Activated CD4-positive, alpha-beta T cell treated with anti-CD3 and anti-CD28 coated beads, Interleukin-10, Interleukin-2, amounts not matched to agents 100 ng/mL and 50 ng/mL, durations not matched to agents 16 hours and 8 hours (primary cell): Measurements from ENCODE around the gene GGNBP2.

ENCODE experiments used
- DNase-seq: peaks from one replicate; pipeline ENCODE4 v3.0.0-alpha.2; 2020

GGNBP2 gene

DNA sequence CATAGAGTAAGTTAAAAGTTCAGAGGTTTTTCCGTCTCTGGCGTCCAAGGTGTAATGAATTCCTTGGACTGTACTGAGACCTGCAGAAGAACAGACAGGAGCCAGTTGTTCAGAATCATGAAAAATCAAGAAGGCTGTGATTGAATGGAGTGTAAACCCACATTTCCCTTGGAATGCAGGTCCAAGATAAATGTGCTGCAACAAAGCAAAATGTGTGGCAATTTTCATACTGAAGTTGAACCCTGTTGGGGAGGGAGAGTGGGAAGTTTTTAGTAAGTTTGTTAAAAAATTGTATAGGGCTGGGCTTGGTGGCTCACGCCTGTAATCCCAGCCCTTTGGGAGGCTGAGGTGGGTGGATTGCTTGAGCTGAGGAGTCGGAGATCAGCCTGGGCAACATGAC is 21.4 kb downstream of the GGNBP2 start:
- no peak for DNase-seq

- no peak for DNase-seq
Observed at GRCh38 chr17:36575028-36575427, 30.3 kb downstream of the GGNBP2 start.

DNA sequence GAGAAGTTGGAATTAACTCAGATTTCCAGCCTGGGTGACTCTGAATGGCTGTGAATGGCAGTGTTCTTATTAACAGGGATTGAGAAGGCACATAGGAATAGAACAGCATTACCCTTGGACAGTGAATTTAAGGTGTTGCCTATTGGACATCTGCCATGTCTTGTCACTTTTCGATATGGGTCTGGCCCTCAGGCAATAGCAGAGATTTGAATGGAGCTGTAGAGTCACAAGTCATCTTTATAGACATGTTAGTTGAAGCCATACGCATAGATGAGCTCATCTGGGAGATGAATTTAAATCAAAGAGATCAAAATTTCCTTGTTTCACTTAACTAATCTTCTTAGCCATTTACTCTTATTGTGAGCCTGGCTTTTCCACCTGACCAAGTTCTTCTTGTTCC is 32.1 kb downstream of the GGNBP2 start:
- DNase-seq = no peak

- DNase-seq = no peak
Observed at GRCh38 chr17:36578671-36579070, 34.0 kb downstream of the GGNBP2 start.

- DNase-seq = no peak
Observed at GRCh38 chr17:36583787-36584186, 39.1 kb downstream of the GGNBP2 start.

DNA sequence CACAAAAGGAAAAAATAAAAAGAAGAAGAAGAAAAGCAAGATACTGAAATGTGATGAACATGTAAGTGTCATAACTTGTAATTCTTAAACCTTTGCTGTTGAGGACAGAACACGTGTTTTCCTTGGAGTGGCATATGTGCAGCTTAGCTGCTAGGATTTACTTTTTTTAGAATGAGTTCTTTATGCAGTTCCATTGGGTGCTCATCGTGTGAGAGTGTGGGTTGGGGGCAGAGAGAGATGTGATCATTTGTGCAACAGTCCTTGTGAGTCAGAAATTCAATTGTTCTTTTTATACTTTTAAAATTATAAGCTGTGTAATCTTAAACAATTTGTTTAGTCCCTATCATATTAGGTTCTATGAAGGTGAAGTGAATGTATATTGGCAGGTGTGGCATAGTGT is 41.4 kb downstream of the GGNBP2 start:
- no peak for DNase-seq

DNA sequence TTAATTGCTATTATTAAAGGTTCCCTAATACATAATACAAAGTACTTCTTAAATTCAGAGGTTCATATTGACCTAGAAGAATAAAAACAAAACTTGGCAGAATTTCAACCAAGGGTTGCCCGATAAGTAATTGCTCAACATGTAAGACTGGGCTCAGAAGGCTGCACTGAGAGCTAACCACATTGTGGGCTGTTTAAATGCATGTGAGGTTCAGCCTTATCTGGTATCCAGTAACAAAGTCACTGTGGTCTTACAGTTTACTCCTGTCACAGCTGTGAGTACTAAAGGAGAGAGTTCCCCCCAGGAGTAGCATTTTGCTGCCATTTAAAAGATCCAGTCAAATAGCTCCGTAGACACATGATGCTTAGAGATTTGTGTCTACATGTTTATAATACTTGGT is 45.4 kb downstream of the GGNBP2 start:
- peak; percentile 35 for DNase-seq

GRCh38 chr17:36591434-36592315 is 47.0 kb downstream of the GGNBP2 start, which contains the start of gene DHRS11:
Gene DHRS11, plus strand, starts transcription at chr17:36591879. Its CDS starts 131 bp downstream, at chr17:36592010.
- DNase-seq = peak; percentile 88

DNA sequence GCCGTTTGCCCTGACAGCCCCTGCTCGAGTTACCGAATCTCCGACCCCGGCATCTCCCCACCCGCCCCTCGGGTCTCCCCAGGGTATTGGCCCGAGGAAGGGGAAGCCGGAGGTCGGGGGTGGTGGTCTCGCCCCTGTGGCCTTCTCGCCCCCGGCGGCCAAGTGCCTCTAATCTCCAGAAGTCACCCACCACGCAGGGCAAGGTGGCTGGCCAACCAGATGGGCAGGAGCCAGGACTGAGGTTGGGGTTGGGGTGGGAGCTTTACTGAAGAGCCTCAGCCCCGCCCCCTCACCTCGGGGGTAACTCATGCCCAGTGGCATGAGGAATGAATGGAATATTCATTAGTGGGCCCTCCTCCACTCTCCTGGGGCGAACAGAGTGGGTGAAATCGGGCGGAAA is 47.6 kb downstream of the GGNBP2 start:
- peak; percentile 5 for DNase-seq

DNA sequence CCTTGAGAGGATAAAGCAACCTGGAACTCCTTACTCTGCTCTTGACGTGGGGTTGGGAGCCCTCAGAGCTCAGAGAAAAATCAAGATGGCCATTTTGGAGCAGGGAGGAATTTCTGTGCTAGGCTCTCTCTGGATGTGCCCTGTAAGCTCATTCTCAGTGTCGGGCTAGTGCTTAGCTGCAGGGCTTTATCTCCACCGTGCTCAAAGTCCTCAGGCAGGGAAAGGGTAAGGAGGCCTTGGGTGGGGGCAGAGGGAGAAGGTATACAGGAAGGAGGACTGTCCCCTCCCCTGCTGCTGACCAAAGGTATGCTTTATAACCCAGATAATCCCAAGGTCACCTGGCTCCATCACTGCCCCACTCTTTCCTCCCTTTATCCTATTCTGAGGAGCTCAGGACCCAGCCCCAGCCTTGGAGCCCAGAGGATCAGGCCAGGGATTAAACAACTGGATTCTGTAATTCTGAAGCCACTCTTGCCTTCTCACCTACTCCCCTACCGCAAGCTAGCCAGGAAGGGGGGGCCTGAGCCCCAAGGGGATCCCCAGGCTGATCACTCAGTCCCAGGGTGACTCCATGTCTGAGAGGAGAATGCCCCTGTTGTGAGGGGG is 48.1 kb downstream of the GGNBP2 start:
- no peak for DNase-seq

DNA sequence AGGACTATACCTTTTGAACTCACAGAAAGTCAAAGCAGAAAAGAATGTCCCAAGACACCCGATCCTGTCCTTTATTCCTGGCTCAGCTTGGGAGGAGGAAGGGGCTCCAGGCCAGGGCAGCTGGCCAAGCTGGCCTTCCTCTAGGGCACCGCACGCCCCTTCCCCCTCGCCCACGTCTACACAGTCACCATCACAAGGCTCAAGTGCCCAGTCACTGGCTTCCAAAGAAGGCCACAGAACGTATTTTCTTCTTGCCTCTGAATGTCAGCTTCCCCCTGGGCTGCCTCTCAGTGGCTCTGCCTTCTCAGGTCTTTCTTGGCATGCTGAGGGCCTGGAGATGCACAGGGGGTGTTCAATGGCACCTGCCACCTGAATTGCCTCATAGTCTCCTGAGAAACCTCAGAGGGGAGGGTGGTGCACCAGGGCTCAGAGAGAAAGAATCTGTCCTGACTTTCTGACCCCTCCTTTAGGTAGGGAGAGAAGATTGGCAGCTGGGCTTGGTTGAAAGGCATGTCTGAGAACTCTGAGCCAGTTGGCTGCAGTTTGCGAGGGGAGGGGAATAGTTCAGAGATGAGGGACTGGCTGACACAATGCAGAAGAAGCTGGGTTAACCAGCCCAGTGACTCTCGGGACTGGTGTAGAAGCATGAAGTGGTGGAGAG is 49.1 kb downstream of the GGNBP2 start:
- DNase-seq = no peak

GRCh38 chr17:36594626-36595401 is 50.1 kb downstream of the GGNBP2 start:
- no peak for DNase-seq

GRCh38 chr17:36597226-36597625 is 52.5 kb downstream of the GGNBP2 start:
- DNase-seq = no peak

DNA sequence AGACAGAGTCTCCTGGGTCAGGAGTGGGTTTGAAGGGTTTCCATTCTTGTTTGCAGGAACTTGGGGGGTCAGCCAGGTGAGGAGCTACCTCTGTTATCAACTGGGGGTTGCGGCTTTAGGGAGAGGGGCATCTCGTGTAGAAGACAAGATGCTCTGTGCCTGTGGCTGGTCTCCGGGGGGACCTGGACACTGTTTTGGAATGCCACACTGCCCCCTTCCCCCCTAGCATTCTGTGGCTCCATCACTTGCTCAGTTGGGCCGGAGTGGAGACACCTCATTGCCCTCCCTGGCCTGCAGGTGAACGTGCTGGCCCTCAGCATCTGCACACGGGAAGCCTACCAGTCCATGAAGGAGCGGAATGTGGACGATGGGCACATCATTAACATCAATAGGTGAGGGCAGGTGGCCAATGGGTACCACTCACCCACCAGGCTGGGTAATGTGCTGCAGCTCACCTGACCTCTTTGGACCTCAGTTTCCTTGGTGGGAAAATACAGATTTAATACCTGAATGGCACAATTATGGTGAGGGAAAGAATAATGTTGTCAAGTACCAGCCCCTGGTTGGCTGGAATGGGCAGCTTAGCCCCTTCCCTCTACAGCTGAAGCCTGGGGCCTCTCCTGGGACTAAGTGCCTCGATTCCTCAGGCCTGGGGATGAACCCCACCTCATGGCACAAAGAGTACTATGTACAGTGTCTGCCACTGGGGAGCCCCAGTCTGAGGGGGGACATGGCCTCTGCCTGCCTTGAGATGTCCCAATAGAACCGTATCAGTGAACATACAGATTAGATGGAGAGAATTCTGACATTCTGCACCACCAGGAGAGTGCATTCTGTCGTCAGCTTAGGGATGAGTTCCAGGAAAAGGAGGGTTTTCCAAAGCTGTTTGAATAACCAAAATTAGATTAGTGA is 53.4 kb downstream of the GGNBP2 start:
- no peak for DNase-seq

DNA sequence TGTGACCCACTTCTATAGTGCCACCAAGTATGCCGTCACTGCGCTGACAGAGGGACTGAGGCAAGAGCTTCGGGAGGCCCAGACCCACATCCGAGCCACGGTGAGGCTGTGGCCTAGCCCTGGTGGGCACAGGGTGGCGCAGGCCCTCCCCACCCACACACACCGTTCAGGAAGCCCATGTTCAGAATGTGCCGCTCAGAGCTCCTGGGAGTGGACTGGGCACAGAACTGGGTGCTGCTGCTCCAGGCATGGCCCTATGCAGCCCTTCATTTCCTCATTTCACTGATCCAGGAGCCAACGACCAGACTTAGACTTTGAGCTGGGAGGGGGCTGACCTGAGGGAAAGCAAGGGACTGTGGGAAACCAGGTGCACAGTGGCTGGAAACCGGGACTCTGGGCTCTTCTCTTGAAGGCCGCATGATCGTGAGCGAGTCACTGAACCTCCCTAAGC is 54.3 kb downstream of the GGNBP2 start:
- DNase-seq = no peak

DNA sequence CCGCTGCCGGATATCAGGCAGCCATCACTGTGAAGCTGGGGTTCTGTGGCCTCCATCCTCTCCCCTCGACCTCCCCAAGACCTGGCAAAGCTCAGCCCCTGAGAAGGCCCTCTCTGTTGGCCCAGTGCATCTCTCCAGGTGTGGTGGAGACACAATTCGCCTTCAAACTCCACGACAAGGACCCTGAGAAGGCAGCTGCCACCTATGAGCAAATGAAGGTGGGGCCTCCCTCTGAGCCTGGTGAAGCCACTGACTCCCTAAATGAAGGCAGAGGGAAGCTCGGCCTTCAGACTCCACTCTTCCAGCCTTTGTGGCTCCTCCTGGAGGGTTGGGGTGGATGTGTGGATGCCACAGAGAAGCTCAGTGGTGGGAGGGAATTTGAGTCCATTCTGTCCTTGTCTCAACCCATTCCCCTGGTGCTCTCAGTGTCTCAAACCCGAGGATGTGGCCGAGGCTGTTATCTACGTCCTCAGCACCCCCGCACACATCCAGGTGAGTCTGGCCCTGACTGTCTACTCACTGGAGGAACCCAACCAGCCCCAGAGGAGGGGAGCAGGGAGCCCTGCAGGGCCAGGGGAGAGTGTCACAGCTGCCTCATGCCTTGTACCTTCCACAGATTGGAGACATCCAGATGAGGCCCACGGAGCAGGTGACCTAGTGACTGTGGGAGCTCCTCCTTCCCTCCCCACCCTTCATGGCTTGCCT is 55.0 kb downstream of the GGNBP2 start:
- no peak for DNase-seq

- DNase-seq = no peak
Observed at GRCh38 chr17:36600465-36600864, 55.7 kb downstream of the GGNBP2 start.

GRCh38 chr17:36600936-36601302 is 56.2 kb downstream of the GGNBP2 start:
- DNase-seq = no peak

- peak; percentile 96 for DNase-seq
Observed at GRCh38 chr17:36601303-36602029, 56.7 kb downstream of the GGNBP2 start, which contains the start of gene MRM1. Gene MRM1, plus strand, starts transcription at chr17:36601583. Its CDS starts 228 bp downstream, at chr17:36601811.

- DNase-seq = peak; percentile 5
Observed at GRCh38 chr17:36602030-36602748, 57.5 kb downstream of the GGNBP2 start.
